ENCODE data around the gene RAP1GAP2.
"Not testable (repeated sequence)": the region's sequence is repeated elsewhere in the genome, so short reads cannot be mapped to it uniquely, and the experiment has no call there.

The RAP1GAP2 gene

DNA sequence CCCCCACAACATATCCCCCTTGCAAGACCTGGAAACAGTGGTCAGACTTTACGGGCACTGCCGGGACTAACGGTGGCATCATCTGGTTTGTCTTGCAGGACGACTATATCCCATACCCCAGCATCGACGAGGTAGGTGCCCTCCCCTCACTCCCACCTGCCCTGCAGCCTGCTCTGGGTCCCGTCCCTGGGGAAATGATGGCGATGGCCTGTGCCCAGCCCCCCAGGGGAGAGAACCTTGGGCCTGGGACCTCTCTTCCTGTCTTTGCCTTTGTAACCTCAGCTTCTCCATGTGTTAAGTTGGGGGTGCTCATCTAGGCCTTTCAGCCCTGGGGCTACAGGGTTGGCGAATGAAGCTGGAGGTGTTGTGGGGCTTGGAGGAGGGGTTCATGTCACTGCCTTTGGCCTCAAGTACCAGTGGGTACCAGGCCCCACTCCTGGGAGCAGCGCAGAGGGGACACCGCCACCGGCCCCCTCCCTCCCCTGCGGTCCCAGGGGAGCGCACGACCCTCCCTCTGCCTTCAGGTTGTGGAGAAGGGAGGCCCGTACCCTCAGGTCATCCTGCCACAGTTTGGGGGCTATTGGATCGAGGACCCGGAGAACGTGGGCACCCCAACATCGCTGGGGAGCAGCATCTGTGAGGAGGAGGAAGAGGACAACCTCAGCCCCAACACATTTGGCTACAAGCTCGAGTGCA, 167.2 kb downstream of the RAP1GAP2 start:
- no peak overlapping the region for H3K4me3 ChIP-seq (ENCODE audit: low read depth, low read length)

GRCh38 chr17:2964028-2964356, 167.8 kb downstream of the RAP1GAP2 start:
- no peak overlapping the region for H3K4me3 ChIP-seq (ENCODE audit: low read depth, low read length)

GRCh38 chr17:2964370-2964769, 168.1 kb downstream of the RAP1GAP2 start:
- no peak overlapping the region for H3K4me3 ChIP-seq (ENCODE audit: low read depth, low read length)

DNA sequence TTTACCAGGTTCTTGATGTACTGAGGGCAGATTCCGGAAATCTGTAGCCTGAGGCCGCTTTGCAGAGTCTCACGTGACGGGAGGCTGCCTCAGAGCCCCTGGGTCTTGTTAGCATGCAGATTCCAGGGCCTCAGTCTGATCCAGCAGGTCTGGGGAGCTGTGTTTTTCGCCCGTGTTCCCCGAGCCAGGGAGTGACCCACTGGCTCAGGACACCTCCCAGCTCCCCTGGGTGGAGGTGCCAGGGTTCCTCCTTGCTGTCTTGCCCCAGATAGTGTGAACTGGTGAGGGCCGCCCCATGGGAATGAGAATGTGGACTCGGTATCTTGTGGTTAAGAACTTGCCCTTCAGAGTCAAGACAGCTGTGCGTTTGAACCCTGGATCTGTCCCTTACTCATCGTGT, 168.6 kb downstream of the RAP1GAP2 start:
- no peak overlapping the region for H3K4me3 ChIP-seq (ENCODE audit: low read depth, low read length)

DNA sequence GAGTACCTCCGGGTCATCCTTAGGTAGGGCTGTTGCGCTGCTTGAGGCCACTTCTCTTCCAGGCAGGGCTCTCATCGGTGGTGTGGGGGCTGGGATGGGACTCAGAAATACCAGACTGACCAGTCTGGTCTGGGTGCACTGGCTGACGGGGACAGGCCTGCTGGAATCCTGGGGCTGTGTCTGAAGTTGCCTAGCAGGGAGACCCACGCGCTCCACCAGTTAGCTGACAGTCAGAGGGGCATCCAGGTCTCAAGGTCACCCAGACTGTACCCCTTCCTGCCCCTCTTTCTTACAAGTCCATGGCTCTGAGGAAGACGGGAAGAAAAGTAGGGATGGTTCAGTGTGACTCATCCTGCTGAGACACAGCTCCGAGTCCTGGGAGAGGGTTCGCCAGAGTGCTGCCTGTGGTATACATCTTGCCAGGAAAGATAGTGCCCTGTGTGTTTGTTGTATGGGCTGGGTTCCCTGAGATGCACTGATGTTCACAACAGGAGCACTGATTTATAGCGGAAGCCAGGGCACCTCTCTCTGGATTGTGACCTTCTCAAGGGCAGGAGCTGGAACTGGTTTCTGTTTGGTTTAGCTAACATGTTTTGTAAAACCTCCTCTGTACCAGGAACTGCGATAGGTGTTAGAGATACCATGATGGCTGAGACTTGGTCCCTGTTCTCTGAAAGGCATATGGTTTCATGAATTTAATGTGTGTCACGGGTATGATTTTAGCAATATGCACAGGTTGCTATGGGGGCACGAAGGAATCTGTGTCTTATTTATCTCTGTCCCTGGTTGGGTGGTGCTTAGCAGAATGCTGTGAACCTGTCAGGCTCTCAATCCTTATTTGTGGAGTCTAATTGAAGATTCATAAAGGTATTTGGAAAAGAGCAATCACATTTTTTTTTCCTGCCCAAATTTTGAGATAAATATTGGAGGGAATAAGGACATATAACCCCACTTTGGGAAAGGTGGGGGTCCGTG, 169.7 kb downstream of the RAP1GAP2 start:
- no peak overlapping the region for H3K4me3 ChIP-seq (ENCODE audit: low read depth, low read length)

DNA sequence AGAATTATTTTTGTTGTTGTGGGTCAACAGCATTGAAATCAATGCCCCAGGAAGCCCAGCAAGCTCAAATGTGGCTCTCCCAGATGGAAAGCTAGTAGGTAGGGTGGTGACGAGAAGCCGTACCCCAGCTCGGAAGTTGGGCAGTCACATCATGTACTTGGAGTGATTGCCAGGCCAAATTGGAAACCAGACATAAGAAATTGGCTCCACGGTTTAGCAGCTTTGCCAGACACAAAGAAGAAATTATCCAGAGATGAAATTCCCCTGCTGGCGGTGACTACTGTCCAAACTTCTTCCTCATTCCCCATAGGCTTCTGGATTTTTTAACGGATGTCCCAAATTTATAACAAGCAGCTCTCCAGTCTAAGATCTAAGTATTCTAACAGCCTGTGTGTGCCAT, 171.3 kb downstream of the RAP1GAP2 start:
- no peak overlapping the region for H3K4me3 ChIP-seq (ENCODE audit: low read depth, low read length)

DNA sequence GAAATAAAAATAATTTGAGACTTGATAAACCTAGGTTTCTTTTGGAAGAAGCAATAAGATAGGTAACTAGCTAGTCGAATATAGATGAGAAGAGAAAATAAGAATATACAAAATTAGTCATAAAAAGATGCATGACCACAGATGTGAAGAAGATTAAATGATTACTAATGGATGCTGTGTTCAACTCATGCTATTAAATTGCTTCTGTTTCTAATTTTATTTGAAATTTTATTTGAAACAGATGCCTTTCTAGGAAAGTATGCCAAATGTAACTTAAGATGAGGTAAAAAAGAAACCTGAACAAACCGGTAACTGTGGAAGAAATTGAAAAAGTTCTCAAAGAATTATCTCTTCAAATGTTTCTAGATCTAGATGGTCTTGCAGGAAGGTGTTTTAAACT, 175.6 kb downstream of the RAP1GAP2 start:
- H3K4me3 ChIP-seq (ENCODE audit: low read depth, low read length) = no peak overlapping the region

GRCh38 chr17:2972749-2973148, 176.5 kb downstream of the RAP1GAP2 start:
- no peak overlapping the region for H3K4me3 ChIP-seq (ENCODE audit: low read depth, low read length)

- H3K4me3 ChIP-seq (ENCODE audit: low read depth, low read length) = no peak overlapping the region
These were observed 178.1 kb downstream of the RAP1GAP2 start for GRCh38 chr17:2974347-2974746.

GRCh38 chr17:2975469-2975958, 179.3 kb downstream of the RAP1GAP2 start:
- no peak overlapping the region for H3K4me3 ChIP-seq (ENCODE audit: low read depth, low read length)

GRCh38 chr17:2977157-2977556, 180.9 kb downstream of the RAP1GAP2 start:
- no peak overlapping the region for H3K4me3 ChIP-seq (ENCODE audit: low read depth, low read length)

- no peak overlapping the region for H3K4me3 ChIP-seq (ENCODE audit: low read depth, low read length)
These were observed 181.9 kb downstream of the RAP1GAP2 start for GRCh38 chr17:2978116-2978515.

DNA sequence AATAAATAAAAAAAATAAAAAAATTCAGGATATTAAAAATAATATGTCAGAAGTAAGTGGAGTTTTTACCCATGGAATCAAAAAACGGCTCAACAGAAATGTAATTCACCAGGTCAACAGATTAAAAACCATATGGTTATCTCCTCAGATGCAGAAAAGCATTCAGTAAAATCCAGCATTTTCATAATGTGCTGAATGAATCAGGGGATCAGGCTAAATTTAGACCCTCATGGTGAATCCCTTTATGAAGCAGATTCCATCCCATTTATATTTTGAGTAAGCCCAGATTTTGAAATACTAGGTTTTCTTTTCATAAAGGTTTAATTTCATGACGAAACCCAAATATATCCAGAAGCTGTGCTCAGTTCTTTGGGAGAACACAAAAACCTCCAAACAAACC, 182.8 kb downstream of the RAP1GAP2 start:
- no peak overlapping the region for H3K4me3 ChIP-seq (ENCODE audit: low read depth, low read length)

DNA sequence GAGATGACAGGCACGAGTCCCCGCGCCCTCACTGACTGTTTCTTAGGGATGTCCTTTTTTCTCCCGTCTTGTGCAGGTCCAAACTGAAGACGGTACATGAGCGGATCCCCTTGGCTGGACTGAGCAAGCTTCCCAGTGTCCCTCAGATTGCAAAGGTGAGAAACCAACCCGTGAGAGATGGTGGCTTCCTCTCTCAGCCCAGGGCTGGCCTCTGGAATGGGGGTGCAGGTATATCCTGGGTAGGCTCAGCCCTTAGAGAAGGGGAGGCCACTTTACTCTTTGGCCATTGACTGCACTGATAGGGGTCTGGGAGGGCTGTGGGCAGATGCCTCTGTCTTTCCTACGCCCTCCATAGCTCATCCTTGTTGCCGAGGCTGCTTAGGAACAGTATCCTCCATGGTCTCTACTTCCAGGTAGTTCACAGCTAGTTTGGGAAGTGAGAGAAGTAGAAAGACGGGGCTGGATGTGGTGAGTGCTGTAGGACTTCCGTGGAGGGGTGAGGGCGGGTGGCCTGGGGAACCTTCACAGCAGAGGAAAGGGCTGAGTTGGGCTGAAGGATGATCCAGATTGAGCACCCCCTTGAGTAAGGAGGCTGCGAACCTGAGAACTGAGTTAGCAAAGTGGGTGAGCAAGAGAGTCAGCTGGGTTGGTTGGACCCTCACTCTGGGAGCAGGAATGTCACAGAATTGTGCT, 184.1 kb downstream of the RAP1GAP2 start:
- H3K4me3 ChIP-seq (ENCODE audit: low read depth, low read length) = no peak overlapping the region

- no peak overlapping the region for H3K4me3 ChIP-seq (ENCODE audit: low read depth, low read length)
These were observed 184.6 kb downstream of the RAP1GAP2 start for GRCh38 chr17:2980904-2981246.

- no peak overlapping the region for H3K4me3 ChIP-seq (ENCODE audit: low read depth, low read length)
These were observed 185.1 kb downstream of the RAP1GAP2 start for GRCh38 chr17:2981325-2981724.

DNA sequence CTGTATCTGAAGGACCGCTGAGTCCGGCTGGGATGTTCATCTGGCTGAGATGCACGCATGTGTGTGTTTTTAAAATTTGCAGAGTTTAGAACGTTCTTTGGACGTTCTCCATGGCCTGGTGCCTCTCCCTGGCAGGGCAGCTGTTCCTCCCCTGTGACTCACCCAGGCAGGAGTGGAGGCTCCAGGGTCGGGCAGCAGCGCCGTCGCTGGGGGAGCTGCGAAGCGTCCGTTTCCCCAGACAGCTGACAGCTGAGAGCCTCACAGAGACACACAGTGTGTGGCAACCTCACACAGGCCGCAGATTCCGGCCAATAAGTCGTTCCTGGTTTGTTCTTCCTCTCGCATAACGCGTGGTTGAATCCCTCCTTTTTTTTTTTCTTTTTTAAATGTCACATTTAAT, 186.6 kb downstream of the RAP1GAP2 start:
- H3K4me3 ChIP-seq (ENCODE audit: low read depth, low read length) = no peak overlapping the region

DNA sequence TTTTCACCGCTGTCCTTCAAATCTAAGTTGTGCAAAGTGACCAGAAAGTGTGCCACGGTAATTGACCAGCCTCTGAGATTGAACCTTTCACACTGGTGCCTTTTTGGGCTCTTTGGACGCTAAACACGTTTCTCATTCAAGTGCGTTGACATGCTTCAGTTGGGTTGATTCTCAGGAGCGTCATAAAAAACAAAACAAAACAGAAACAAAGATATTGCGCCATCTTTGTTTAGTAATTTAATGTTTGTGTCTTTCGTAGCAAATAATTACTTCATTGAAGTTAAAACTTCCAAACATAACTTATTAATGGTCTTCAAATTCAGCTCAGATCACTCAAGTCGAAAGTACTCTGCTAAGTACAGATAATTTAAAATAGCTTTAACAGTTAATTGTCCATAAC, 187.0 kb downstream of the RAP1GAP2 start:
- no peak overlapping the region for H3K4me3 ChIP-seq (ENCODE audit: low read depth, low read length)

- H3K4me3 ChIP-seq (ENCODE audit: low read depth, low read length) = no peak overlapping the region
These were observed 189.1 kb downstream of the RAP1GAP2 start for GRCh38 chr17:2985318-2985717.

GRCh38 chr17:2986925-2987324, 190.7 kb downstream of the RAP1GAP2 start:
- H3K4me3 ChIP-seq (ENCODE audit: low read depth, low read length) = no peak overlapping the region

- H3K4me3 ChIP-seq (ENCODE audit: low read depth, low read length) = not testable (repeated sequence)
These were observed 193.2 kb downstream of the RAP1GAP2 start for GRCh38 chr17:2989396-2989795.

DNA sequence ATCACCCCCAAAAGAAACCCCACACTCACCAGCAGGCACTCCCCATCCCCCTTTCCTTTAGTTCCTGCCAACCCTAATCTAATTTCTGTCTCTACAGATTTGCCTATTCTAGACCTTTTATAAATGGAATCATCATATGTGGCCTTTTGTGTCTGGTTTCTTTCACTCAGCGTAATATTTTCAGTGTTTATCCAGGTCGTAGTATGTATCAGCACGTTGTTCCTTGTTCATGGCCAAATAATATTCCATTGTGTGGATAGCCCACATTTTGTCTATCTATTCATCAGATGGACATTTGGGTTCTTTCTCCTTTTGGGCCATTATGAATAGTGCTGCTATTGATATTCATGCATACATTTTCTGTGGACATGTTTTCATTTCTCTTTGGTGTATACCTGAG, 193.6 kb downstream of the RAP1GAP2 start:
- no peak overlapping the region for H3K4me3 ChIP-seq (ENCODE audit: low read depth, low read length)

Data from iPS-11a (cell line).